ENCODE measurements around the gene RAPGEF2. TPM values are rescaled to one million over a fixed set of nuclear protein-coding genes. Genes with fewer than 3 reads are reported as not detected.

Gene RAPGEF2
- total and polyA plus RNA-seq, 8 donors: 4.3 to 27.5 (median 13.9) TPM

DNA sequence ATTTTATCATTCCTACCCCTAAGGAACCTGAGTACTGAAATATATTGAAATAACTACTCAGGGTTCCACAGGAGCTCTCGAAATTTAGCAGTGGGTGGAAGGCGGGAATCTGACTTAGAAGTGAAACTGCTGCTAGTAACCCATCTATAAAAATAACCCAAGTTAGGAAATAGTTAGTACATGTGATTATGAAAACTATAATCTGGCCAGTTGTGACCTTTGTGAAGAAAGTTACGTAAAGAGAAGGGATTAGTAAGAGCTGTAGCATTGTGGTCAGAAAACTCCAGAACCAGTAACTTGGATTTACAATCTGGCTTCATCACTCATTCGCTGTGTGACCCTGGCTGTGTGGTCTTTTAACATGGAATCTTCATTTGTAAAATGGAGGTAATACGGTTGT lies 175.5 kb downstream of the RAPGEF2 start:
- FAIRE-seq: no peak

DNA sequence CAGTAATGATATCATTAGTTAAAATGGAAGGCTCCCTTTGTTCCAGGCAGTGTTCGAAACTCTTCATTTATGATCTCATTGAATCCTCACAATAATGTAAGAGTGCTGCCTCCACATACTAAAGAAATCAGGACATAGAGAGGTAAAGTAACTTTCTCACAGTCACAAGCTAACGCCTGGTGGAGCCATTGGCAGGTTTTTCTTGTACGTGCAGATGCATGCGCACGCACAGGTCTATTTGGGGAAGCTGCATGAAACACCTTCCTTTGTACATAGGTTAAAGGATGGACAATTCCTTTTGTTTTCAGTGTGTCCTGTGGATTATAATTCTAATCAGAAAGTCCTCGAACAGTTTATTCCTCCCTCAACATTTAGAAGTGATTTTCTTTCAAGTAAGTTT lies 176.2 kb downstream of the RAPGEF2 start:
- intact Hi-C loops (cut with DNase I): no loop called here
- Histone ChIP-seq H3K4me3 (no peak overlapping the region), H3K4me1 (peaks cover 10 to 25% (median 12%) of the 10 kb centered on the region in 3 donors), H3K27me3 (no peaks in the 10 kb centered on the region), H3K9me3 (no peaks in the 10 kb centered on the region), H3K36me3 (no peaks in the 10 kb centered on the region), H3K27ac (no peak overlapping the region)
- ATAC-seq: no peak
- no peak for FAIRE-seq
- WGBS, 2 donors: 91 to 95% methylated on average over 6 of the region's 6 CpGs
- no peak for DNase-seq
- TF ChIP-seq, protein P1, sequence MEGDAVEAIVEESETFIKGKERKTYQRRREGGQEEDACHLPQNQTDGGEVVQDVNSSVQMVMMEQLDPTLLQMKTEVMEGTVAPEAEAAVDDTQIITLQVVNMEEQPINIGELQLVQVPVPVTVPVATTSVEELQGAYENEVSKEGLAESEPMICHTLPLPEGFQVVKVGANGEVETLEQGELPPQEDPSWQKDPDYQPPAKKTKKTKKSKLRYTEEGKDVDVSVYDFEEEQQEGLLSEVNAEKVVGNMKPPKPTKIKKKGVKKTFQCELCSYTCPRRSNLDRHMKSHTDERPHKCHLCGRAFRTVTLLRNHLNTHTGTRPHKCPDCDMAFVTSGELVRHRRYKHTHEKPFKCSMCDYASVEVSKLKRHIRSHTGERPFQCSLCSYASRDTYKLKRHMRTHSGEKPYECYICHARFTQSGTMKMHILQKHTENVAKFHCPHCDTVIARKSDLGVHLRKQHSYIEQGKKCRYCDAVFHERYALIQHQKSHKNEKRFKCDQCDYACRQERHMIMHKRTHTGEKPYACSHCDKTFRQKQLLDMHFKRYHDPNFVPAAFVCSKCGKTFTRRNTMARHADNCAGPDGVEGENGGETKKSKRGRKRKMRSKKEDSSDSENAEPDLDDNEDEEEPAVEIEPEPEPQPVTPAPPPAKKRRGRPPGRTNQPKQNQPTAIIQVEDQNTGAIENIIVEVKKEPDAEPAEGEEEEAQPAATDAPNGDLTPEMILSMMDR (IDR thresholded peaks at IDR 0.05): no peak

More for the DNA sequence above, 175.5 kb downstream of the RAPGEF2 start:
- peak in 2 of 4 donors; percentile 14 to 21 for ATAC-seq
- H3K36me3 ChIP-seq: no peaks in the 10 kb centered on the region
- no peaks in the 10 kb centered on the region for H3K9me3 ChIP-seq
- TF ChIP-seq, protein P1 (IDR thresholded peaks at IDR 0.05): no peak
- no peak for DNase-seq
- H3K4me3 ChIP-seq: no peak overlapping the region
- no peaks in the 10 kb centered on the region for H3K27me3 ChIP-seq
- WGBS, 2 donors: 92 to 94% methylated on average over 5 of the region's 5 CpGs
- H3K27ac ChIP-seq: no peak overlapping the region
- peaks cover 7 to 21% (median 8%) of the 10 kb centered on the region in 3 donors for H3K4me1 ChIP-seq
- intact Hi-C loops (cut with DNase I): no loop called here

DNA sequence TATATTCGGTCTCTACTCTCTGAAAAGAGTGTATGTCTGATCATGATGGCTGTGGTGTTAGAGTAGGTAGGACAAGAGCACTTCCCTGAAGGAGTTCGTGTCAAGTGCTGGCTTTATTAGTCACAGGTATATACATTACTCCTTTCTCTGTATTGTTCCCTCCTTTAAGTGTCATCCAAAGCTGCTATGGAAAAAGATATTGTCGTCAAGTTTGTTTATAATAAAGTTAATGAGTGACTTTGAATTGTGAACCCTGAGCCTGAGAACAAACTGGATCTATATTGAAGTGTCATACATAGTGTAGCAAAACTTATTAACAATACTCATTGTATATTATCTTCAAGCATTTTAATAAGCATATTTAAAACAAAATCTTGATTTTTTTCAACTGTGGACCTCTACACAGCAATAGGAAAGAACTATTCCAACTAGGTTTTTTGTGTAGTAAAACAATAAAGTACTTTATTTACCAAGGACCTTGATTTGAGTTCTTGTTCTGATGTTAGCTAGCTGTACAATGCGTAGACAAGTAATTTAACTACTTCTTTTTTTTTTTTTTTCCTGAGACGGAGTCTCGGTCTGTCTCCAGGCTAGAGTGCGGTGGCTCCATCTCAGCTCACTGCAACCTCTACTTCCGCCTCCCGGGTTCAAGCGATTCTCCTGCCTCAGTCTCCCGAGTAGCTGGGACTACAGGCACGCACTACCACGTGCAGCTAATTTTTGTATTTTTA lies 177.7 kb downstream of the RAPGEF2 start:
- TF ChIP-seq, protein P1 (IDR thresholded peaks at IDR 0.05): no peak
- intact Hi-C loops (cut with DNase I): no loop called here
- no peaks in the 10 kb centered on the region for H3K36me3 ChIP-seq
- no peaks in the 10 kb centered on the region for H3K27me3 ChIP-seq
- H3K4me3 ChIP-seq: no peak overlapping the region
- H3K9me3 ChIP-seq: no peaks in the 10 kb centered on the region
- DNase-seq (no peak), ATAC-seq (peak; percentile 58 to 86 (median 80)), FAIRE-seq (peak; percentile 89)
- 65 to 67% methylated on average over 13 of the region's 13 CpGs for WGBS, 2 donors
- peaks cover 10 to 22% (median 12%) of the 10 kb centered on the region in 3 donors for H3K4me1 ChIP-seq
- H3K27ac ChIP-seq: peak overlapping the region in 1 of 4 donors; percentile 37

DNA sequence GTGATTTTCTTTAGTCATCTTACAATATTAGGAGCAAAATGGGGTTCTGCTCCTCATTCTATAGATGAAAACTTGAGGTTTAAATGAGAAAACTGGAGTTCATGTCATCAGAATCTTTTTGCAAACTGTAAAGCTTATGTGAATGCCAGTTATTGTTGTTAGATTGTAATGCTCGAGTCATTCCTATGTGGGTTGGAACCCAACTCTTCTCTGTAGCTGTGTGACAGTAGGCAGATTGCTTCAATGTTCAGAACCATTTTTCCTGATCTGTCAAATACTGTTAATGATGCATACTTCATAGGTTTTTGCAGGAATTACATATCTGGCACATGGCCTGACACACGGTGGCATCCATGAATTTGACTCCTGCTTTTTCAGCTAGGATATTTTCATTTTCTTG lies 178.9 kb downstream of the RAPGEF2 start:
- no peaks in the 10 kb centered on the region for H3K27me3 ChIP-seq
- FAIRE-seq (no peak), ATAC-seq (no peak), DNase-seq (no peak)
- no peaks in the 10 kb centered on the region for H3K36me3 ChIP-seq
- peaks cover 10 to 22% (median 12%) of the 10 kb centered on the region in 3 donors for H3K4me1 ChIP-seq
- TF ChIP-seq, protein P1 (IDR thresholded peaks at IDR 0.05): no peak
- H3K27ac ChIP-seq: no peak overlapping the region
- intact Hi-C loops (cut with DNase I): no loop called here
- no peak overlapping the region for H3K4me3 ChIP-seq
- WGBS, 2 donors: 92 to 93% methylated on average over 2 of the region's 2 CpGs
- H3K9me3 ChIP-seq: no peaks in the 10 kb centered on the region

DNA sequence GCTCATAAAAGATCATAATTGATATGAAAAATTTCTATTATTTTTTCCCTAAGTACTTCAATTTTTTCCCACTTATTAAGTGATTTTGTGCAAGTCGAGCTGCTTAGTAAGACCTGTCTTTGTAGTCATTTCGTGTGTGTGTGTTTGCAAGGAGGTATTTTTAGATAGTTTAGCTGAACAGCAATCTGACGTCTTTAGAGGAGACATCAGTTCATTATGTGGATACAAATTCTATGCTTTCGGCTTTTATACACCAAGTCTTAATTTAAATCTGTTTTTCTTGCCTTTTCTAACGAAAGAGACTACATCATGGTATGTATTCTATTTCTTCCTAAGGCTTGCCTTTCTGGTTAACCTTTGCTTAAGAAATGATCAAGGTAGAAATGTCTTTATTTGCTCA lies 179.4 kb downstream of the RAPGEF2 start:
- H3K4me1 ChIP-seq: peaks cover 10 to 22% (median 12%) of the 10 kb centered on the region in 3 donors
- intact Hi-C loops (cut with DNase I): no loop called here
- ATAC-seq: no peak
- 82 to 87% methylated on average over 5 of the region's 5 CpGs for WGBS, 2 donors
- TF ChIP-seq, protein P1 (IDR thresholded peaks at IDR 0.05): no peak
- H3K9me3 ChIP-seq: no peaks in the 10 kb centered on the region
- H3K36me3 ChIP-seq: no peaks in the 10 kb centered on the region
- no peak for FAIRE-seq
- no peaks in the 10 kb centered on the region for H3K27me3 ChIP-seq
- H3K4me3 ChIP-seq: no peak overlapping the region
- no peak overlapping the region for H3K27ac ChIP-seq
- DNase-seq: no peak
